Nephron (organoid): Measurements from ENCODE around the gene NAT9.

Experiments
- H3K27ac Mint-ChIP-seq, 3 experiments: 2 replicates each; pipeline ENCODE4 v1.8.0; 2020; ENCODE audit warnings: mixed read lengths in 3 of 3, mild to moderate bottlenecking in 2 of 3, moderate library complexity in 1 of 3
- H3K27me3 Mint-ChIP-seq: 2 replicates; pipeline ENCODE4 v1.8.0; 2021; ENCODE audit warnings: low read depth, mild to moderate bottlenecking, moderate library complexity, mixed read lengths
- H3K36me3 Mint-ChIP-seq: 2 replicates; pipeline ENCODE4 v1.8.0; 2020; ENCODE audit warnings: low read depth, mixed read lengths
- H3K4me1 Mint-ChIP-seq: 2 replicates; pipeline ENCODE4 v1.8.0; 2020; ENCODE audit warnings: mixed read lengths
- H3K4me3 Mint-ChIP-seq, 3 experiments: 2 replicates each; pipeline ENCODE4 v1.8.0; 2020; ENCODE audit warnings: mild to moderate bottlenecking in 3 of 3, mixed read lengths in 3 of 3, moderate library complexity in 2 of 3
- H3K9me3 Mint-ChIP-seq: 2 replicates; pipeline ENCODE4 v1.8.0; 2020; ENCODE audit warnings: mixed read lengths
- TF ChIP-seq, protein P1 (sequence below), 3 experiments: fragments of 200-600 bp; sonication (generic); IDR thresholded peaks; one replicate each; pipeline ENCODE4 v1.5.0; 2021; ENCODE audit warnings: antibody characterized with exemption in 3 of 3; ENCODE audit not compliant: unreplicated experiment in 3 of 3

Gene NAT9

DNA sequence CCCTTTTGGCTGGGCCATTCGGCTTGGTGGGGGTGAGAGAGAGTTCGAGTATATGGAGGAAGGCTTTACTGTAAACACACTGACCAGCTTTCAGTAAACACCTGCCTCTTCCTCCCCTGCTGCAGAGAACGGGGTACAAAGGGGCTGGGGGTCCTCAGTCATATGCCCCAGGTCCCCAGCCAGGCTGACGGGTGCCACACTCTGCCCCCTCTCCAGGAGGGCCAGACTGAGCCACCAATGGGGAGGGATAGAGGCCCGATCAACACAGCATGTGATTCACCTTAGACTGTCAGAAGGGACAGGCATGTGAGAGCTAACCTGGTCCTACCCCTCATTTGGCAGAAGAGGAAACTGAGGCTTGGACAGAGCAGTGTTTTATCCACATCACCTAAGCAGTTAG lies 14.7 kb downstream of the NAT9 start:
- Mint-ChIP-seq H3K27me3 (no peaks in the 10 kb centered on the region), H3K36me3 (no peaks in the 10 kb centered on the region), H3K4me1 (peaks cover 62% of the 10 kb centered on the region), H3K4me3 (peak overlapping the region; percentile 17 to 66 (median 46)), H3K9me3 (no peaks in the 10 kb centered on the region), H3K27ac (peak overlapping the region; percentile 90 to 96 (median 92))
- TF ChIP-seq, protein P1, sequence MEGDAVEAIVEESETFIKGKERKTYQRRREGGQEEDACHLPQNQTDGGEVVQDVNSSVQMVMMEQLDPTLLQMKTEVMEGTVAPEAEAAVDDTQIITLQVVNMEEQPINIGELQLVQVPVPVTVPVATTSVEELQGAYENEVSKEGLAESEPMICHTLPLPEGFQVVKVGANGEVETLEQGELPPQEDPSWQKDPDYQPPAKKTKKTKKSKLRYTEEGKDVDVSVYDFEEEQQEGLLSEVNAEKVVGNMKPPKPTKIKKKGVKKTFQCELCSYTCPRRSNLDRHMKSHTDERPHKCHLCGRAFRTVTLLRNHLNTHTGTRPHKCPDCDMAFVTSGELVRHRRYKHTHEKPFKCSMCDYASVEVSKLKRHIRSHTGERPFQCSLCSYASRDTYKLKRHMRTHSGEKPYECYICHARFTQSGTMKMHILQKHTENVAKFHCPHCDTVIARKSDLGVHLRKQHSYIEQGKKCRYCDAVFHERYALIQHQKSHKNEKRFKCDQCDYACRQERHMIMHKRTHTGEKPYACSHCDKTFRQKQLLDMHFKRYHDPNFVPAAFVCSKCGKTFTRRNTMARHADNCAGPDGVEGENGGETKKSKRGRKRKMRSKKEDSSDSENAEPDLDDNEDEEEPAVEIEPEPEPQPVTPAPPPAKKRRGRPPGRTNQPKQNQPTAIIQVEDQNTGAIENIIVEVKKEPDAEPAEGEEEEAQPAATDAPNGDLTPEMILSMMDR (IDR thresholded peaks at IDR 0.05; ENCODE audit: unreplicated experiment in 3 of 3) = no peak

DNA sequence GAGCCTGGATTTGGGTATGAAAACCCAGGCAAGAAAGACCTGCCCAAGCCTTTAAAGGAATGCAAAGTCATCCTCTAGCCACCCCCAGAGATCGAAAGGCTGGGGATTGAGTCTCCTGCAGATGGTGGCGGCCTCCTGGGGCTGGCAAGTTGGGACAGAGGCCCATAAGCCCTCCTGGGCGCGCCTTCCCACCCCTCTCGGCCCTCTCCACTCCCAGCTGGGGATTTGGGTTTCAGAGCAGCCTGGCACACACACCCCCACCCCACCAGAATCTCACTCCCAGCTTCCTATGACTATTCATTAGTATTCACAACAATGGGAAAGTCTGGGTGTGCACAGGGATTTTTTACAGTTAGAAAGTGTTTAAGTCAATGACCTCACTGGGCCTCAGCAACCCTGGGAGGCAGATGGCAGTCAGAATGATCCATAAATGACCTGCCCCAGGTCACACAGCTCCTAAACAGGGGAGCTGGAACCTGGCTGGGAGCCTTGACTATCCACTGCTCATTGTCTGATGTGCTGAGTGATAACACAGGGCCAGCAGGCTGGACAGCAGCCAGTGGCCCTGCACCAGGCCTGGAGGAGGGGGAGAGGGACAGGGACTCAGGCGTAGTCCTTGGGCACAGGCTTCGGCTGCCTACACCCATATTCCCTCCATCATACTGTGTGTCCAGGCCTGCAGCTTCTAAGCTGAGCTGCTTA lies 15.6 kb downstream of the NAT9 start:
- peak overlapping the region in 2 of 3 experiments; percentile 37 to 66 for H3K4me3 Mint-ChIP-seq
- no peaks in the 10 kb centered on the region for H3K9me3 Mint-ChIP-seq
- H3K27me3 Mint-ChIP-seq = no peaks in the 10 kb centered on the region
- H3K36me3 Mint-ChIP-seq = no peaks in the 10 kb centered on the region
- peaks cover 62% of the 10 kb centered on the region for H3K4me1 Mint-ChIP-seq
- TF ChIP-seq, protein P1 (IDR thresholded peaks at IDR 0.05; ENCODE audit: unreplicated experiment in 3 of 3) = no peak
- H3K27ac Mint-ChIP-seq = peak overlapping the region; percentile 90 to 96 (median 92)

DNA sequence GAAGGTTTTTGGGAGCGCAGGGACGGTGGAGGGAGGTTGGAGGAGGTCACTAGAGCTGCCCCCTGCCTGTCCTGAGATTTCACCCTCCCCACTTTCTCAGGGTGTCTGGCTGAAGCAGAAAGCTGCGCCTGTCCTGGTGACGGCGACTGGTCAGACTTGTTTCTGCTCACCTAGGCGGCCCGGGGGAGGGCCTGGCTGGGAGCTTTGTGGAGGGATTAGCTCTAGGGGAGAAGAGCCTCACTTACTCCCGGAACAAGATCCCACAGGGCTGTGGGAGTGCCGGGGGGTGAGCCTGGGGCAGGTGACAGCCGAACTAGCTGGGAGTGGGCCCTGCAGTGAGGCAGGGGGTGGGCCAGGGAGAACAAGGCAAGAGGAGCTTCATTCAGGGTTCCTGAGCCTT lies 16.2 kb downstream of the NAT9 start:
- peak overlapping the region; percentile 90 to 96 (median 92) for H3K27ac Mint-ChIP-seq
- no peaks in the 10 kb centered on the region for H3K36me3 Mint-ChIP-seq
- no peaks in the 10 kb centered on the region for H3K9me3 Mint-ChIP-seq
- peak overlapping the region in 2 of 3 experiments; percentile 16 to 37 for H3K4me3 Mint-ChIP-seq
- TF ChIP-seq, protein P1 (IDR thresholded peaks at IDR 0.05; ENCODE audit: unreplicated experiment in 3 of 3) = no peak
- peaks cover 64% of the 10 kb centered on the region for H3K4me1 Mint-ChIP-seq
- H3K27me3 Mint-ChIP-seq = no peaks in the 10 kb centered on the region

DNA sequence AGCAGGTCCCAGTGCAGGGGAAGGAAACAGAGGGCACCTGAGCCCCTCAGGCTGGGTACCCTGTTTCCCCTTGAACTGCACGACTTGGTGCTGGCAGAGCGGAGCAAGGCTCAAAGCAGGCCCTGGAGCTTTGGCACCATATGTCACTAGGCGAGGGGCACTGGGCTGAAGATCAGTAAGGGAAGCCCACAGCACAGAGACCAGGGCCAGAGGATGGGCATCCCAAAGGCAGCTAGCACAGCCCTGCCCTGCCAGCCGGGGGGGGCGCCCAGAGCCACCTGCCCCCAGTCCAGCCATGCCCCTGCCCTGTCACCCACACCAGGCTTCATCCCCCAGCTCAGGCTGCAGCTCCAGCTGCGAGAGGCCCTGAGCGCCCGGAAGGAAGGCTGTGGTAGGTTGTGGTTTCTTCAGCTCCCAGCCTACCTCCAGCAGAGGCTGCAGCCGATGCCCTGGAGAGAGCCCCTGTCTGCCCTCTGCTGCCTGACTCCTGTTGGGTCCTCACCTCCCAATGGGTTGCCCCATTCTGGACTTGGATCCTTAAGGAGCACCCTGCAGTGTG lies 16.8 kb downstream of the NAT9 start:
- no peaks in the 10 kb centered on the region for H3K36me3 Mint-ChIP-seq
- peak overlapping the region; percentile 90 to 97 (median 96) for H3K27ac Mint-ChIP-seq
- H3K27me3 Mint-ChIP-seq = no peaks in the 10 kb centered on the region
- TF ChIP-seq, protein P1 (IDR thresholded peaks at IDR 0.05; ENCODE audit: unreplicated experiment in 3 of 3) = no peak
- no peaks in the 10 kb centered on the region for H3K9me3 Mint-ChIP-seq
- H3K4me3 Mint-ChIP-seq = peak overlapping the region; percentile 30 to 60 (median 36)
- peaks cover 67% of the 10 kb centered on the region for H3K4me1 Mint-ChIP-seq

DNA sequence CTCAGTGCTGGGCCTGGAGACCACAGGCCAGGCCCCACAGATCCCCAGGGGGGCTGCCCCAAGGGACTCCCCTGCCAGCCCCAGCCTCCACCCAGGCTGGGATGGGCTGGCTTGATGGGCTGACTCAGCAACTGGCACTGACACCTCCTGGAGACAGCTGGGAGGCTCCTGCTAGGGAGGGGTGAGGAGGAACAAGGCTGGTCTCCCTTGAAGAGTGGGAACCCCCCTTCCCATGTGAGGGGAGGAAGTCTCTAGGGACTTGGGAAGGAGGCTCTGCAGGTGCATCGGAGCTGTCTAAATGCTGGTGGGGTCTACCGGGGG lies 17.3 kb downstream of the NAT9 start:
- H3K4me1 Mint-ChIP-seq = peaks cover 62% of the 10 kb centered on the region

More for the DNA sequence above, 17.3 kb downstream of the NAT9 start:
- Mint-ChIP-seq H3K27me3 (no peaks in the 10 kb centered on the region), H3K9me3 (no peaks in the 10 kb centered on the region), H3K4me3 (peak overlapping the region; percentile 30 to 66 (median 60)), H3K27ac (peak overlapping the region; percentile 90 to 97 (median 93)), H3K36me3 (no peaks in the 10 kb centered on the region)
- TF ChIP-seq, protein P1 (IDR thresholded peaks at IDR 0.05; ENCODE audit: unreplicated experiment in 3 of 3) = no peak
